ENCODE results near the gene CEBPZOS.
"Not testable (repeated sequence)": the region's sequence is repeated elsewhere in the genome, so short reads cannot be mapped to it uniquely, and the experiment has no call there.

Gene CEBPZOS

DNA sequence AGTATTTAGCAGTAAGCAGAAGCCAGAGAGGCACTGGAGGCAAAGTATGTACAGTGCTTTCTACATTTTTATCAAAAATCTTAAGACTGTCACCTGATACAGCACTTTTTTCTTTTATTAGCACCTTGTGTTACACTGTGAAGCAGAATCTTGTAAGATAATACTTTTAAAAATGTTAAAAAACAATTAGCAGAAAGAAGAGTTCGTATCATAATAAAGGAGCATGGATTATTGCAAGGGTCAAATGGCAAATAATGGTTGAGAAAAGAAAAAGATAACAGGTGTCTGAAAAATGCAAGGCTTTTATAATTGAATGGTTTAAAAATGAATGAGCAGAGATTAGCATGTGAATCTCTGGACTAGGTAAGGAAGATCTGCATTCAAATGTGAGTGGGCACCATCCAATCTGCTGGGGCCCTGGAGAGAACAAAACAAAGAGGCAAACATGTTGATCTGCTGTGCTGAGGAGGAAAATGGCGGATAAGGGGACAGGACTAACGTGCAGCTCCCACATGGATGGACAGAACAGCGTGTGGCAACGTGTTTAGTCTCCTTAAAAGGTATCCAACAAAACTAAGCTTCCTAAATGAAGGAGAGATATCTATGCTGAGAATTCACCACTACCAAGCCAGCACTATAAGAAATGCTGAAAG, 9.5 kb downstream of the CEBPZOS start:
- H3K4me3 ChIP-seq (ENCODE audit: low read depth in 1 of 2, low read length in 1 of 2), result no peak overlapping the region
- TF ChIP-seq, protein P1, sequence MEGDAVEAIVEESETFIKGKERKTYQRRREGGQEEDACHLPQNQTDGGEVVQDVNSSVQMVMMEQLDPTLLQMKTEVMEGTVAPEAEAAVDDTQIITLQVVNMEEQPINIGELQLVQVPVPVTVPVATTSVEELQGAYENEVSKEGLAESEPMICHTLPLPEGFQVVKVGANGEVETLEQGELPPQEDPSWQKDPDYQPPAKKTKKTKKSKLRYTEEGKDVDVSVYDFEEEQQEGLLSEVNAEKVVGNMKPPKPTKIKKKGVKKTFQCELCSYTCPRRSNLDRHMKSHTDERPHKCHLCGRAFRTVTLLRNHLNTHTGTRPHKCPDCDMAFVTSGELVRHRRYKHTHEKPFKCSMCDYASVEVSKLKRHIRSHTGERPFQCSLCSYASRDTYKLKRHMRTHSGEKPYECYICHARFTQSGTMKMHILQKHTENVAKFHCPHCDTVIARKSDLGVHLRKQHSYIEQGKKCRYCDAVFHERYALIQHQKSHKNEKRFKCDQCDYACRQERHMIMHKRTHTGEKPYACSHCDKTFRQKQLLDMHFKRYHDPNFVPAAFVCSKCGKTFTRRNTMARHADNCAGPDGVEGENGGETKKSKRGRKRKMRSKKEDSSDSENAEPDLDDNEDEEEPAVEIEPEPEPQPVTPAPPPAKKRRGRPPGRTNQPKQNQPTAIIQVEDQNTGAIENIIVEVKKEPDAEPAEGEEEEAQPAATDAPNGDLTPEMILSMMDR (IDR thresholded peaks at IDR 0.05), result no peak
- peaks cover 44% of the 10 kb centered on the region for H3K36me3 ChIP-seq
- no peaks in the 10 kb centered on the region for H3K4me1 ChIP-seq (ENCODE audit: control insufficient read depth in 1 of 2, insufficient read depth in 1 of 2, low read depth in 1 of 2, low read length in 1 of 2)
- H3K27ac ChIP-seq, result no peak overlapping the region
- H3K9me3 ChIP-seq, result no peaks in the 10 kb centered on the region
- H3K27me3 ChIP-seq, result no peaks in the 10 kb centered on the region

DNA sequence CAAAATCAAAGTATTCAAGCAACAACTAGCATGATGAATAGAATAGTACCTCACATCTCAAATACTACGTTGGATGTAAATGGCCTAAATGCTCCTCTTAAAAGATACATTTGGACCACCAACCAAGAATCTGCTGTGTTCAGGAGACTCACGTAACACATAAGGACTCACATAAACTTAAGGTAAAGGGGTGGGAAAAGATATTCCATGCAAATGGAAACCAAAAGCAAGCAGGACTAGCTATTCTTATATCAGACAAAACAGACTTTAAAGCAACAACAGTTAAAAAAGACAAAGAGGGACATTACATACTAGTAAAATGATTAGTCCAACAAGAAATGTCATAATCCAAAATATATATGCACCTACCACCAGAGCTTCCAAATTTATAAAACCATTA, 10.5 kb downstream of the CEBPZOS start:
- H3K36me3 ChIP-seq, result peaks cover 46% of the 10 kb centered on the region
- not testable (repeated sequence) for H3K9me3 ChIP-seq; H3K4me1 ChIP-seq (ENCODE audit: control insufficient read depth in 1 of 2, insufficient read depth in 1 of 2, low read depth in 1 of 2, low read length in 1 of 2)

DNA sequence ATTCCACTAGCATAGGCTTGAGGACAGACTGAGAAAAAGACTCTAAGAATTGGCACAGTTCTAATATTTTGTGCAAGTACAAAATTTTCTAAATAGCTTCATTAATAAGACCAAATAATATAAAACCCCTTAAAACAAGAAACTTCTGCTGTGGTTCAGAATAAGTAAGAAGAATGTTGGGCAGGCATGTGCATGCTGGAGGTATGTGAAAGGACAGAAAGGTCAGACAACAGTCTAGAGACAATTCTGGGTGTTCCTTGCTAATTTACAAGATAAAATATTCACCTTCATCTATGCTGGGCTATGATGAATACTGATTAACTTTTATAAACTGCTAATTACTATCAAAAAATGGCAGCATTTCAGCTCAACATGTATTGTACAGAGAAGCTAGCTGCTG, 14.9 kb downstream of the CEBPZOS start:
- H3K4me1 ChIP-seq (ENCODE audit: control insufficient read depth in 1 of 2, insufficient read depth in 1 of 2, low read depth in 1 of 2, low read length in 1 of 2), result peaks cover 7 to 8% of the 10 kb centered on the region in 2 experiments
- TF ChIP-seq, protein P1 (IDR thresholded peaks at IDR 0.05), result no peak
- no peak overlapping the region for H3K27ac ChIP-seq
- H3K4me3 ChIP-seq (ENCODE audit: low read depth in 1 of 2, low read length in 1 of 2), result no peak overlapping the region
- peaks cover 43% of the 10 kb centered on the region for H3K36me3 ChIP-seq
- H3K27me3 ChIP-seq, result no peaks in the 10 kb centered on the region
- H3K9me3 ChIP-seq, result no peaks in the 10 kb centered on the region

More for the DNA sequence above, 10.5 kb downstream of the CEBPZOS start:
- H3K4me3 ChIP-seq (ENCODE audit: low read depth in 1 of 2, low read length in 1 of 2); H3K27ac ChIP-seq; H3K27me3 ChIP-seq: not testable (repeated sequence)

DNA sequence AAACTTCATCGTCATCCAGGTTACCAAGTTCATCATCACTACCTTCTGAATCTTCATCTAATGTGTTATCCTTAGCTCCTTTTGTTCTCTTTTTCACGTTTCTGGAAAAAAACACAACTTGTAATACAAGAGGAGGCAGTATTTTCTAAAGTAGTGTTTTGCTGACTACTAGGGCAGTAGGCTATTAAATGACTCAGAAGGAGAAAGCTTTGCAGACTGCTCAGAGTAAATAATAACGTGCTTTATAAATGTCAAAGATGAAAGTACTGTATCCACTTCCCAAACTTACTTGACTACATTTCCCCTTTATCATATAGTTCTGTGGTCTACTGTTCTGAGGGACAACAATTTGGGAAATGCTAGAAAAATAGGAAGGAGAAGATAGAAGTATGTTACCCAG, 15.6 kb downstream of the CEBPZOS start:
- Histone ChIP-seq H3K4me1 (ENCODE audit: control insufficient read depth in 1 of 2, insufficient read depth in 1 of 2, low read depth in 1 of 2, low read length in 1 of 2) (peaks cover 7 to 8% of the 10 kb centered on the region in 2 experiments), H3K27ac (no peak overlapping the region), H3K4me3 (ENCODE audit: low read depth in 1 of 2, low read length in 1 of 2) (no peak overlapping the region), H3K27me3 (no peaks in the 10 kb centered on the region), H3K9me3 (no peaks in the 10 kb centered on the region), H3K36me3 (peaks cover 47% of the 10 kb centered on the region)
- TF ChIP-seq, protein P1 (IDR thresholded peaks at IDR 0.05), result no peak

DNA sequence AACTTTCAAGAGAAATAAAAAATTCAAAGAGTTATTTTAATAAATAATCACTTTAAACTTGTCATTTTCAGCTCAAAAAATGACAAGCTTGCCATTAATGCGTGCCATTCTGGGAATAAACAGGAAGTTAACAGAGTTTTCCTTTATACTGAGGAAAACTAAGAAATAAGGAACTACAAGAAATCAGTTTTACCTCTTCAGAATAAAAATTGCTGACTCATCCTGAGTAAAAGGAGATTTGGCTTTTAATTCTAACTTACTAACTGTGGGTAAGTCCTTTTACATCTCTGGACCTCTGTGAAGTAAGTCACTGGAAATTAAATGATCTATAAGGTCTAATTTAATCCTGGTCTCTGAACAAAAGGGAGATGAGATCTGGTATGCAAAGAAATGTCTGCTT, 19.0 kb downstream of the CEBPZOS start:
- H3K27ac ChIP-seq, result peak overlapping the region; percentile 56
- no peak overlapping the region for H3K4me3 ChIP-seq (ENCODE audit: low read depth in 1 of 2, low read length in 1 of 2)
- TF ChIP-seq, protein P1 (IDR thresholded peaks at IDR 0.05), result no peak
- H3K36me3 ChIP-seq, result peaks cover 51% of the 10 kb centered on the region
- peaks cover 7 to 8% of the 10 kb centered on the region in 2 experiments for H3K4me1 ChIP-seq (ENCODE audit: control insufficient read depth in 1 of 2, insufficient read depth in 1 of 2, low read depth in 1 of 2, low read length in 1 of 2)
- no peaks in the 10 kb centered on the region for H3K9me3 ChIP-seq
- no peaks in the 10 kb centered on the region for H3K27me3 ChIP-seq

DNA sequence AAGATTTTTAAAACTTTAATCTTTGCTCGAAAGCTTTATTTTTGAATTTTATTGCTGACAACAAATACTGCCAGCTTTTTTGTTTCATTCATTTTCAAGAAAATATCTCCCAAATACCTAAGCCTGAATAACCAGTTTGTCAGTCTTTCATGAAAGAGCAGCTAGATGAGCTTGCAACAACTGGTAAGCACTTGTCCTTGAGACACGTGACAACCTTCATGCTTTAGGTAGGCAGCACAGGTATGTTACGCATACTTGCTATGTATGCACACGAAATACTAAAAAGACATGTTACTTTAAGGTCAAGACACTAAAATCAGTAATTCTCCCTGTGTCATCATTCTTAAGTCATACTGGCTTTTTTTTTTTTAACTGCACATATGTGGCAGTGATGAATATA, 22.8 kb downstream of the CEBPZOS start:
- Histone ChIP-seq H3K27ac (no peak overlapping the region), H3K9me3 (no peaks in the 10 kb centered on the region), H3K4me1 (ENCODE audit: control insufficient read depth in 1 of 2, insufficient read depth in 1 of 2, low read depth in 1 of 2, low read length in 1 of 2) (peaks cover 7 to 8% of the 10 kb centered on the region in 2 experiments), H3K4me3 (ENCODE audit: low read depth in 1 of 2, low read length in 1 of 2) (no peak overlapping the region), H3K36me3 (peaks cover 45% of the 10 kb centered on the region), H3K27me3 (no peaks in the 10 kb centered on the region)
- TF ChIP-seq, protein P1 (IDR thresholded peaks at IDR 0.05), result no peak

Measured in neutrophil (primary cell).